Neutrophil (primary cell): ENCODE data around the gene CAMTA1.
"Not testable (repeated sequence)": the region's sequence is repeated elsewhere in the genome, so short reads cannot be mapped to it uniquely, and the experiment has no call there.

Experiments used
- H3K27ac ChIP-seq: fragments of 200-600 bp; sonication (generic); 2 replicates; pipeline ENCODE4 v1.5.1; 2016; ENCODE audit warnings: mild to moderate bottlenecking, moderate library complexity
- H3K27me3 ChIP-seq: fragments of 200-600 bp; sonication (generic); 2 replicates; pipeline ENCODE4 v1.6.0; 2016; ENCODE audit warnings: mild to moderate bottlenecking
- H3K36me3 ChIP-seq: fragments of 200-600 bp; sonication (generic); 2 replicates; pipeline ENCODE4 v1.5.1; 2017
- H3K4me1 ChIP-seq, 2 experiments: fragments of 200-600 bp in 1 of 2; sonication (generic) in 1 of 2; 1 replicate in 1 of 2; 2 replicates in 1 of 2; pipeline versions ENCODE4 v1.5.1 to v1.6.1; 2013 to 2016; ENCODE audit warnings: low read depth in 1 of 2, low read length in 1 of 2, mild to moderate bottlenecking in 1 of 2, moderate library complexity in 1 of 2; ENCODE audit not compliant: control insufficient read depth in 1 of 2, insufficient read depth in 1 of 2
- H3K4me3 ChIP-seq, 2 experiments: fragments of 200-600 bp in 1 of 2; sonication (generic) in 1 of 2; 1 replicate in 1 of 2; 2 replicates in 1 of 2; pipeline ENCODE4 v1.5.1; 2013 to 2016; ENCODE audit warnings: low read depth in 1 of 2, low read length in 1 of 2, mild to moderate bottlenecking in 1 of 2, moderate library complexity in 1 of 2
- H3K9me3 ChIP-seq: fragments of 200-600 bp; sonication (generic); 2 replicates; pipeline ENCODE4 v1.5.1; 2016
- TF ChIP-seq, protein P1 (sequence below): fragments of 200-600 bp; sonication (generic); IDR thresholded peaks from 2 replicates; pipeline ENCODE4 v1.5.1; 2016; ENCODE audit warnings: antibody characterized with exemption

The CAMTA1 gene

DNA sequence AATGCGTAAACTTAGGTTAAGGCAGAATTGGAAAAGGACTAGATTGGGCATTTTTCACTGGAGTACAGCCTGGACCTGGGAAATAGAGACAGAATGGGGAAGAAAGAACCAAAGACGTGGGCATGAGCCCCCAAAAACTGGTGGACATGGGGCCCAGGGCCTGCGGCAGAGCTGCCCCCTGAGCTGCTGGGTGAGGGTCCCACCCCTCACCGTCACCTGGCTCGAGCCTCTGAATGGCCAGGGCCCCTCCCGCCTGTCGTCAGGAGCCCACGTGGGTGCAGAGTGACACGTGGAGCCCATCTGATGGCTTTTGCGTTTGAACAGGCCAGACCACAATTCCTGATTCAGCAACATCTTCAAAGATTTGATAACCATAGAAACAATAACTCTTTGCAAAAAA, 624.9 kb downstream of the CAMTA1 start:
- TF ChIP-seq, protein P1, sequence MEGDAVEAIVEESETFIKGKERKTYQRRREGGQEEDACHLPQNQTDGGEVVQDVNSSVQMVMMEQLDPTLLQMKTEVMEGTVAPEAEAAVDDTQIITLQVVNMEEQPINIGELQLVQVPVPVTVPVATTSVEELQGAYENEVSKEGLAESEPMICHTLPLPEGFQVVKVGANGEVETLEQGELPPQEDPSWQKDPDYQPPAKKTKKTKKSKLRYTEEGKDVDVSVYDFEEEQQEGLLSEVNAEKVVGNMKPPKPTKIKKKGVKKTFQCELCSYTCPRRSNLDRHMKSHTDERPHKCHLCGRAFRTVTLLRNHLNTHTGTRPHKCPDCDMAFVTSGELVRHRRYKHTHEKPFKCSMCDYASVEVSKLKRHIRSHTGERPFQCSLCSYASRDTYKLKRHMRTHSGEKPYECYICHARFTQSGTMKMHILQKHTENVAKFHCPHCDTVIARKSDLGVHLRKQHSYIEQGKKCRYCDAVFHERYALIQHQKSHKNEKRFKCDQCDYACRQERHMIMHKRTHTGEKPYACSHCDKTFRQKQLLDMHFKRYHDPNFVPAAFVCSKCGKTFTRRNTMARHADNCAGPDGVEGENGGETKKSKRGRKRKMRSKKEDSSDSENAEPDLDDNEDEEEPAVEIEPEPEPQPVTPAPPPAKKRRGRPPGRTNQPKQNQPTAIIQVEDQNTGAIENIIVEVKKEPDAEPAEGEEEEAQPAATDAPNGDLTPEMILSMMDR, result no peak
- H3K36me3 ChIP-seq, result no peaks in the 10 kb centered on the region
- no peak overlapping the region for H3K4me3 ChIP-seq
- no peak overlapping the region for H3K27ac ChIP-seq
- no peaks in the 10 kb centered on the region for H3K27me3 ChIP-seq
- no peaks in the 10 kb centered on the region for H3K4me1 ChIP-seq
- no peaks in the 10 kb centered on the region for H3K9me3 ChIP-seq

DNA sequence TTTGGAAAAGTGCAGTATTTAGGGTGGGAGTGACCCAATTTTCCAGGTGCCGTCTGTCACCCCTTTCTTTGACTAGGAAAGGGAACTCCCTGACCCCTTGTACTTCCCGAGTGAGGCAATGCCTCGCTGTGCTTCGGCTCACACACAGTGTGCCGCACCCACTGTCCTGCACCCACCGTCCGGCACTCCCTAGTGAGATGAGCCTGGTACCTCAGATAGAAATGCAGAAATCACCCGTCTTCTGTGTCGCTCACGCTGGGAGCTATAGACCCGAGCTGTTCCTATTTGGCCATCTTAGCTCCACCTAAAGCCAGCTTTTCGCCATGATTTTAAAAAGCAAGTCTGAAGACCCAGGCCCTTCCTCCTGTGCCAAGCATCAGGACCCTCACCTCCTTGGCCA, 632.4 kb downstream of the CAMTA1 start:
- not testable (repeated sequence) for H3K36me3 ChIP-seq, H3K4me3 ChIP-seq, H3K27me3 ChIP-seq, H3K27ac ChIP-seq, H3K9me3 ChIP-seq, H3K4me1 ChIP-seq

DNA sequence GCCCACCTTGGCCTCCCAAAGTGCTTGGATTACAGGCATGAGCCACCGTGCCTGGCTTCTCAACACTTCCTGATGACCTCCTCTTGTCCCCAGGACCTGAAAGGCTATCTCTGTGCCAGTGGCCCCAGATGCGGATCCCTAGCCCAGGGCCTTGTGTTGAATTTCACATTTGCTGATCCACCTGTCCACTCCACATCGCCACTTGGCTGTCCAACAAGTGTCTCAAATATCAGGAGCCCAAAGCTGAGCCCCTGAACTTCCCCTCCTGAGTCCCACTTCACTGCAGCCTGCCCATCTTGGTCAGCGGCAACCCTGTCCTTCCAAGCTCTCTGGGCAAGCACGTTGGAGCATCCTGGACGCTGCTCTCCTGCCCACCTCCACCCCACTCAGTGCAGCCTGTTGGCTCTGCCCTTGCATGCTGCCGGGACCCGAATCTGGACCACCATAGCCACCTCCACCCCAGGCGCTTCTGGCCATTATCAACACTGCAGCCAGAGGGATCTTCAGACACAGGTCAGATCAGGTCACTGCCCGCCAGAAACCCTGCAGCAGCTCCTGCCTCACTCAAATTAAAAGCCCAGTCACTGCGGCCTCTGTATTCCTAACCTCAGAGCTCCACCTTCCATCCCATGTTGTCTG, 633.3 kb downstream of the CAMTA1 start:
- Histone ChIP-seq H3K27me3 (no peaks in the 10 kb centered on the region), H3K36me3 (no peaks in the 10 kb centered on the region), H3K4me1 (no peaks in the 10 kb centered on the region)

DNA sequence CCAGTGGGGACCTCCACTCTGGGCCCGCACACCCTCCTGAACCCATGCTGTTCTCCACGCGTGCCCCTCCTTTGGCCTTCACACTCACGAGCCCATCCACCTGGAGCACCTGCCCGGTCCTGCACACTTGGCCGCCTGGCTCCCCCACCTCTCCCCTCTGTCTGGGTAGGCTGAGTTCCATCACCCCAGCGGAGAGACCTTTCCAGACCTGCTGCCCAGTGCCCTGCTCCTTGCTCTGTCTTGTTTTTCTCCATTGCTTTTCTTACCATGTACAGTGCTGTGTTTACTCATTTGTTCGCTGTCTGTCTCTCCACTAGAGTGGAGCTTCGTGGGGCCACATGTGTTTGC, 634.8 kb downstream of the CAMTA1 start:
- H3K27ac ChIP-seq, result no peak overlapping the region
- no peak overlapping the region for H3K4me3 ChIP-seq
- no peaks in the 10 kb centered on the region for H3K36me3 ChIP-seq

More for the DNA sequence above, 633.3 kb downstream of the CAMTA1 start:
- H3K9me3 ChIP-seq, result no peaks in the 10 kb centered on the region
- TF ChIP-seq, protein P1, result no peak
- H3K27ac ChIP-seq, result no peak overlapping the region
- H3K4me3 ChIP-seq, result no peak overlapping the region

DNA sequence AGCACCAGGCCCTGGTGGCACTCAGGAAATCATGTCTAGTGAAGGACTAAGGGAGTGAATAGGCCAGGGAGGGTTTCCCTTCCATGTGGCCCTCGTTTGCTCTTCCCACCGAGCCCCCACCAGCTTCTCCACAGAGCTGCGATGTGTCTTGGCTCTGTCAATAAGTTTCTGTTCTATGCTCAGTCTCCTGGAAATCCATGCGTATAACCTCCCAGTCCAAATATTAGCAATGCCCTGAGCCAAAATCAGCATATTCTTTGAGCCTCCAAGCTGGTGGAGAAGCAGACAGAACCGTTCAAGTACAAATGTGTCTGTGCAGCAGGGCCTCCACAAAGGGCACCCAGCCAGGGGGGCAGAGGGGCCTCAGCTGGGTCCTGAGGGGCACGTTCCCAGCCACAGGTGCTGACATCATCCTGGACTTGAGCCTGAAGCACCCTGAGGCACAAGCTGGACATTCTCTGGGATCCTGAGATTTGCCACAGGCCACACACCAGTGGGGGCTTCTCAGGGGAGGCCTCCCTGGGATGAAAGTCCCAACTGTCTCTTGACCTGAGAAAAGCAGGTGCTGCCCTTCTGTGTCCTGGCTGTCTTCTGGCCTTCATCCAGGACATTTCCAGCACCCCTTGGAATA, 635.3 kb downstream of the CAMTA1 start:
- H3K36me3 ChIP-seq, result no peaks in the 10 kb centered on the region
- no peaks in the 10 kb centered on the region for H3K9me3 ChIP-seq
- no peak overlapping the region for H3K27ac ChIP-seq
- H3K27me3 ChIP-seq, result no peaks in the 10 kb centered on the region
- H3K4me3 ChIP-seq, result no peak overlapping the region
- H3K4me1 ChIP-seq, result no peaks in the 10 kb centered on the region
- TF ChIP-seq, protein P1, result no peak

More for the DNA sequence above, 634.8 kb downstream of the CAMTA1 start:
- TF ChIP-seq, protein P1, result no peak
- Histone ChIP-seq H3K4me1 (no peaks in the 10 kb centered on the region), H3K9me3 (no peaks in the 10 kb centered on the region), H3K27me3 (no peaks in the 10 kb centered on the region)

DNA sequence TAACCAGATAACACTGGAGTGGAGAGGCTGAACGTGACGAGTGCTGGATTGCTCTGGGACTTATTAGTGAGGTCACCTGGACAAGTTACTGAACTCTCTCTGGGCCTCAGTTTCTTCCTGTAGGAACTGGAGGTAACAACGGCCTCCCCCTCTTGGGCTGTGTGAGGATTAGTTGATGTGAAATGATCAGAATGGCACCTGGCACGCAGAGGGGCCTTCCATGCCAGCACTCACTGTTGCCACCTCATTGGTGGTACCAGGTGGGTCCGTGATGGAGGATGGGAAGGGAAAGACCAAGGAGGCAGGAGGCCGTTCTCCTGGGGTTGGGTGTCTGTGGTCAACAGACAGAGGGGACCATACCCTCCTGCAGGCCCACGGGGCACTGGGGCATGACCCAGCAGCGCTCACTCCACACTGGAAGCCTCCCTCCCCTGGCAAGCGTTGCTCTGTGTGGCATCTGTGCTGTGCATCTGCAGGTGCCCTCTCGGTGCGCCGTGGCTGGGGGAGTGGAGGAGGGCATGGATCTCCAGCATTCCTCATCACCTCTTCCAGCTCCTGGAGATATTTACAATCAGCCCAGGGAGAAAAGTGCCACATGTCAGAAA, 636.3 kb downstream of the CAMTA1 start:
- no peaks in the 10 kb centered on the region for H3K36me3 ChIP-seq
- H3K4me3 ChIP-seq, result no peak overlapping the region
- H3K4me1 ChIP-seq, result no peaks in the 10 kb centered on the region
- no peak overlapping the region for H3K27ac ChIP-seq
- no peaks in the 10 kb centered on the region for H3K9me3 ChIP-seq
- TF ChIP-seq, protein P1, result no peak
- H3K27me3 ChIP-seq, result no peaks in the 10 kb centered on the region
